22Rv1 (cell line): ENCODE data around the gene SLC1A6.

ENCODE experiments used
- ZFX ChIP-seq: fragments of 450-650 bp; IDR thresholded peaks from 2 replicates; pipeline ENCODE4 v1.6.1; 2017; ENCODE audit warnings: antibody characterized with exemption, borderline replicate concordance
- TF ChIP-seq, protein P1 (sequence below): fragments of 450-650 bp; IDR thresholded peaks from 2 replicates; pipeline ENCODE4 v1.5.1; 2017; ENCODE audit warnings: mild to moderate bottlenecking

DNA sequence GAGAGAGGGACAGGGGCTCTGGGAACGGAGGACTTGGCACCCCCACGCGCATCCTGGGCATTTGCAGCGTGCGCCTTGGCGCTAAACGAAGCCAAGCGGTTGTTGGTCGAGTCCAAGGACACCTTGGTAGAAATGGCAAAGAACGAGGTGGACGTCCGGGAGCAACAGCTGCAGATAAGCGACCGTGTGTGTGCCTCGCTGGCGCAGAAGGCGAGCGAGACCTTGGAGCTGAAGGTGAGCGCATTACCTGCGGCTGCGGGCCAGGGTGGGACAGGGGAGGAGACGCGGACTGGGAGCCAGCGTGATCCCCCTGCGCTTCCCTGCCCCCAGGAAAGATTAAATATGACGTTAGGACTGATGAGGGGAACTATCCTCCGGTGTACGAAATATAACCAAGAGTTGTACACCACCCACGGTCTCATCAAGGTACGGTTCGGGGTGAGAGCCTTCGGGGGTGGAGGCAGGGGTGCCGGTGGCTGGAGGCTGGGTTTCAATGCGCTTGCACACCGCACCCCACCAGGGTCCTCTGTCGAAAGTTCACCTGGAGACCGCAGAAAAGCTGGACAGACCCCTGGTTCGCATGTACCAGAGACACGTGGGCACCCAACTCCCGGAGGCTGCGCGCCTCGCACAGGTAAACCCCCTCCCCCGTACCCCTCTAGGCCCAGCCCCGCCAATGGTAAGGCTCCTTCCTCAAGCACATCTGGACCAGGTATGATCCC is 41.8 kb upstream of the SLC1A6 start:
- TF ChIP-seq, protein P1, sequence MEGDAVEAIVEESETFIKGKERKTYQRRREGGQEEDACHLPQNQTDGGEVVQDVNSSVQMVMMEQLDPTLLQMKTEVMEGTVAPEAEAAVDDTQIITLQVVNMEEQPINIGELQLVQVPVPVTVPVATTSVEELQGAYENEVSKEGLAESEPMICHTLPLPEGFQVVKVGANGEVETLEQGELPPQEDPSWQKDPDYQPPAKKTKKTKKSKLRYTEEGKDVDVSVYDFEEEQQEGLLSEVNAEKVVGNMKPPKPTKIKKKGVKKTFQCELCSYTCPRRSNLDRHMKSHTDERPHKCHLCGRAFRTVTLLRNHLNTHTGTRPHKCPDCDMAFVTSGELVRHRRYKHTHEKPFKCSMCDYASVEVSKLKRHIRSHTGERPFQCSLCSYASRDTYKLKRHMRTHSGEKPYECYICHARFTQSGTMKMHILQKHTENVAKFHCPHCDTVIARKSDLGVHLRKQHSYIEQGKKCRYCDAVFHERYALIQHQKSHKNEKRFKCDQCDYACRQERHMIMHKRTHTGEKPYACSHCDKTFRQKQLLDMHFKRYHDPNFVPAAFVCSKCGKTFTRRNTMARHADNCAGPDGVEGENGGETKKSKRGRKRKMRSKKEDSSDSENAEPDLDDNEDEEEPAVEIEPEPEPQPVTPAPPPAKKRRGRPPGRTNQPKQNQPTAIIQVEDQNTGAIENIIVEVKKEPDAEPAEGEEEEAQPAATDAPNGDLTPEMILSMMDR = no peak
- TF ChIP-seq ZFX = no peak
